ENCODE data around the gene OR5I1. TPM values are rescaled to one million over a fixed set of nuclear protein-coding genes. Genes with fewer than 3 reads are reported as not detected.

Gene OR5I1
- total RNA-seq, 1 donor from 2014 or later, result not detected

- DNase-seq (ENCODE audit: low read depth, low spot score), result no peak
- Mint-ChIP-seq H3K27me3 (ENCODE audit: low read depth) (no peaks in the 10 kb centered on the region), H3K36me3 (ENCODE audit: low read depth) (no peaks in the 10 kb centered on the region), H3K9me3 (peaks cover 2% of the 10 kb centered on the region), H3K4me1 (no peaks in the 10 kb centered on the region), H3K4me3 (no peak overlapping the region), H3K27ac (ENCODE audit: unreplicated experiment) (no peak overlapping the region)
- TF ChIP-seq, protein P1, sequence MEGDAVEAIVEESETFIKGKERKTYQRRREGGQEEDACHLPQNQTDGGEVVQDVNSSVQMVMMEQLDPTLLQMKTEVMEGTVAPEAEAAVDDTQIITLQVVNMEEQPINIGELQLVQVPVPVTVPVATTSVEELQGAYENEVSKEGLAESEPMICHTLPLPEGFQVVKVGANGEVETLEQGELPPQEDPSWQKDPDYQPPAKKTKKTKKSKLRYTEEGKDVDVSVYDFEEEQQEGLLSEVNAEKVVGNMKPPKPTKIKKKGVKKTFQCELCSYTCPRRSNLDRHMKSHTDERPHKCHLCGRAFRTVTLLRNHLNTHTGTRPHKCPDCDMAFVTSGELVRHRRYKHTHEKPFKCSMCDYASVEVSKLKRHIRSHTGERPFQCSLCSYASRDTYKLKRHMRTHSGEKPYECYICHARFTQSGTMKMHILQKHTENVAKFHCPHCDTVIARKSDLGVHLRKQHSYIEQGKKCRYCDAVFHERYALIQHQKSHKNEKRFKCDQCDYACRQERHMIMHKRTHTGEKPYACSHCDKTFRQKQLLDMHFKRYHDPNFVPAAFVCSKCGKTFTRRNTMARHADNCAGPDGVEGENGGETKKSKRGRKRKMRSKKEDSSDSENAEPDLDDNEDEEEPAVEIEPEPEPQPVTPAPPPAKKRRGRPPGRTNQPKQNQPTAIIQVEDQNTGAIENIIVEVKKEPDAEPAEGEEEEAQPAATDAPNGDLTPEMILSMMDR (conservative IDR thresholded peaks at IDR 0.05), result no peak
Measured at GRCh38 chr11:55949330-55949729, 13.1 kb upstream of the OR5I1 start.

DNA sequence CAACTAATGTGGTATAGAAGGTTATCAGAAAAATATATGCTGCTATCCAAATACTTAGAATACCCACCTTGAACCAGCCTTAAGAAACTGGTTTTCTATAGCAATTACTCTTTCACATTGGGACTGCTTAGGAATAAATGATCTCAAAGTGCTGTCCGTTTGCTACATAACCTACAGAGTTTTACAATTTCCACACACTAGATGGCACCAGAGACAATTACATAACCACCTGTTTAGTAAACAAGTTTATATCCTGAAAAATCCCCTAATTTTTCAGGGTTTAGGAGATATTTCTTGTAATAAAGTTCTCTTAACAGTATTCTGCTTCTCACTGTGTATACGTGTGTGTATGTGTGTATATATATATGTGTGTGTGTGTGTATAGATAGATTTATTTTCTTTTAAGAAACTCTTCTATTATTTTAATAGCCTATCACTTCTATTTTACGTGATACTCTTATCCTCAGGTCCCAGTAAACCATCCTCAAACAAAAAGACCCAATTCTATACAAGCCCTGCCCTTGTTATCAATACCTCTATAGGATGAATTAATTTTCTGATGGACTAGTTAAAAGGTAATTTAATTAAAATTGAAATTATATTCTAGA is 6.7 kb upstream of the OR5I1 start:
- TF ChIP-seq, protein P1 (conservative IDR thresholded peaks at IDR 0.05), result peak; percentile 82
- Mint-ChIP-seq H3K36me3 (ENCODE audit: low read depth) (no peaks in the 10 kb centered on the region), H3K4me1 (no peaks in the 10 kb centered on the region), H3K27ac (ENCODE audit: unreplicated experiment) (no peak overlapping the region), H3K27me3 (ENCODE audit: low read depth) (peaks cover 15% of the 10 kb centered on the region), H3K4me3 (no peak overlapping the region), H3K9me3 (no peaks in the 10 kb centered on the region)
- no peak for DNase-seq (ENCODE audit: low read depth, low spot score)

GRCh38 chr11:55920537-55920936 is 15.7 kb downstream of the OR5I1 start:
- no peaks in the 10 kb centered on the region for H3K4me1 Mint-ChIP-seq
- H3K27me3 Mint-ChIP-seq (ENCODE audit: low read depth), result no peaks in the 10 kb centered on the region
- peaks cover 4% of the 10 kb centered on the region for H3K9me3 Mint-ChIP-seq
- no peak overlapping the region for H3K4me3 Mint-ChIP-seq
- H3K27ac Mint-ChIP-seq (ENCODE audit: unreplicated experiment), result no peak overlapping the region
- TF ChIP-seq, protein P1 (conservative IDR thresholded peaks at IDR 0.05), result no peak
- H3K36me3 Mint-ChIP-seq (ENCODE audit: low read depth), result no peaks in the 10 kb centered on the region
- DNase-seq (ENCODE audit: low read depth, low spot score), result no peak

DNA sequence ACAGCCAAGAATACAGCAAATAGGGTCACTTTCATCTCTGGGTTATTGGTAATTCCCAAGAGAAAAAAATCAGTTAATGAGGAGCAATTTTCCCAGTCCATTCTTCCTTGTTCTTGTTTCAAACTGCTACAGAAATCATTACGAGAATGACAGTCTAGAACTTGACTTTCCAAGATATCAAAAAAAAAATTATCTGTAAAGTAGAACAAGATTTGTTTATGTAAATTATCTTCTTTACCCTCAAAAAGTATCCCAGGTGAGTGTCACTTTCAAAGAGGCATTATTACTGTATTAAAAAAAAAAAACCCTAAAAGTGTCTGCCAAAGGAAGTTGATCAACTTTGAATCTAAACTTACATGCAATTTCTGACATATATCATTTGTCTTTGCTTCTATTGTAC is 21.7 kb downstream of the OR5I1 start, which contains the start of gene OR5W2:
TSS of gene OR5W2 (minus strand) at position 101 of the 400 bp plus-strand sequence. CDS start at position 101, 0 bp downstream.
- H3K27ac Mint-ChIP-seq (ENCODE audit: unreplicated experiment), result no peak within 1 kb of the TSS
- H3K4me1 Mint-ChIP-seq, result no peaks in the 10 kb centered on the region
- no peaks in the 10 kb centered on the region for H3K27me3 Mint-ChIP-seq (ENCODE audit: low read depth)
- peaks cover 3% of the 10 kb centered on the region for H3K36me3 Mint-ChIP-seq (ENCODE audit: low read depth)
- peaks cover 7% of the 10 kb centered on the region for H3K9me3 Mint-ChIP-seq
- H3K4me3 Mint-ChIP-seq, result no peak within 1 kb of the TSS
- TF ChIP-seq, protein P1 (conservative IDR thresholded peaks at IDR 0.05), result no peak
- no peak for DNase-seq (ENCODE audit: low read depth, low spot score)

DNA sequence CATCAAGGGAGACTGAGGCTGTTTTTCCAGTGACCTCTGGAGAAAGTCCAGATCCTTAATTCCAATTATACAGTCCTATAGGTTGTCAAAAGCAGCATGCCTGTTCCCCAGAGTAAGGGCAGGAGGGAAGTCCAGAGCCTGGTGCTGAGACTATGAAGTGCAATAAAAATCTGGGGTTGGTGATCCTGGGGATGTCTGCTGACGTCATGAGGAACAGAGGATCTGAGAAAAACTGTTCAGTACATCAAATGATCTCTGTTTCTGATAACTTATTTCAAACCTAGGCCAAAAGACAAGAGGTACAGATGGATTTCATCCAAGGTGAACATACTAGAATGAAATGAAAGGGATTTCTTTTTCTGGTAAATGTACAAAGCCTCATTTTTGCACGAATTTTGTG is 33.9 kb downstream of the OR5I1 start:
- Mint-ChIP-seq H3K36me3 (ENCODE audit: low read depth) (no peaks in the 10 kb centered on the region), H3K4me3 (no peak overlapping the region), H3K27me3 (ENCODE audit: low read depth) (no peaks in the 10 kb centered on the region), H3K9me3 (peaks cover 6% of the 10 kb centered on the region), H3K27ac (ENCODE audit: unreplicated experiment) (no peak overlapping the region), H3K4me1 (no peaks in the 10 kb centered on the region)
- TF ChIP-seq, protein P1 (conservative IDR thresholded peaks at IDR 0.05), result no peak
- DNase-seq (ENCODE audit: low read depth, low spot score), result no peak
